Measurements from ENCODE around the gene XDH.

Gene XDH

GRCh38 chr2:31363956-31364750 lies 50.4 kb downstream of the XDH start:
- DNase-seq, result no peak

DNA sequence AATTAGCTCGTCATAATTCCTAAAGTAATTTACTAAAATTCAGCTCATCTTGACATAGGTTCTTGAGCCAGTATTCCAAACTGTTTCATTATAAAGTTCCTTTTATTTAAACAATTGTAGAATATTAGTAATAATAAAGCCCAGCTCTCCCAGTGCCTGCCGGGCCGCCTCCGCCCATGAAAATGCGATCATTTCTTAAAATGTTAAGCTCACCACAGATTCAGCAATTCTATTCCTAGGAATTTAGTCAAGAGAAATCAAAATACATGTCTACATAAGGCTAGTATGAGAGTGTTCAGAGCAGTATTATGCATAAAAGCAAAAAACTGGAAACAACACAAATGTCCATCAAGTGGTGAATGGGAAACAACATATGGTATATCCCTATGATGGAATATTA lies 52.0 kb downstream of the XDH start:
- no peak for DNase-seq

DNA sequence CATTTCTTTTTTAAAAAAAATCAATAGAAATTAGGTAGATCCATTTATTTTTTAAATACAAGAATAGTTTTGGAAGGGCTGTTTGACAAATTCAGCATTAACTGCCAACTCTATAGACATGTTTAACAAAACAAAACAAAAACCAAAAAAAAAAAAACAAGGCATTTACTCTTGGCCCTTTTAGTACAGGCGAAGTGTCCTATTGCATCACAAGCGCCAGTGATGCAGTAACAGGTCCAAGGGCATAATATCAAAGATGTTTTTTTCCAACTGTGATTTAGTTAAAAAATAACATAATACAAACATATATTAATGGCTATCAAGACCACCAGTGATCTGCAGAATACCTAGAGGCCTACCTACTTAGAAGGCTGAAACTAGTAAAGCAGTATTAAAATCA lies 55.3 kb downstream of the XDH start:
- DNase-seq, result no peak

DNA sequence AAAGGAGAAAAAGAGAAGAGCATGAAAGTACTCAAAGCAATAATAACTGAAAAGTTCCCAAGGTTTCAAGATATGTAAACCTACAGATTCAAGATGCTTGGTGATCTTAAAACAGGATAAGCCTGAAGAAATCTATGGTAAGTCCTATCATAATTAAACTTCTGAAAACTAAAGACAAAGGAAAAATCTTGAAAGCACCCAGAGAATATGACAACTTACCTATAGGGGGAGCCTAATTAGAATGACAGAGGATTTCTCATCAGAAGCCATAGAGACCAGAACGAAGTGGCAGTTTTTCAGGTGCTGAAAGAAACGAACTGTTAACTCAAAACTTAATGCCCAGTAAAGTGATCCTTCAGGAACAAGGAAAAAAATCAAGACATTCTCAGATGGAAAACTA lies 59.7 kb downstream of the XDH start:
- no peak for DNase-seq

GRCh38 chr2:31353179-31353578 lies 61.4 kb downstream of the XDH start:
- DNase-seq, result no peak

- DNase-seq, result no peak
Observed at GRCh38 chr2:31349684-31350083, 64.9 kb downstream of the XDH start.

- no peak for DNase-seq
Observed at GRCh38 chr2:31349160-31349559, 65.4 kb downstream of the XDH start.

GRCh38 chr2:31348618-31349017 lies 65.9 kb downstream of the XDH start:
- no peak for DNase-seq

- no peak for DNase-seq
Observed at GRCh38 chr2:31347750-31348149, 66.8 kb downstream of the XDH start.

DNA sequence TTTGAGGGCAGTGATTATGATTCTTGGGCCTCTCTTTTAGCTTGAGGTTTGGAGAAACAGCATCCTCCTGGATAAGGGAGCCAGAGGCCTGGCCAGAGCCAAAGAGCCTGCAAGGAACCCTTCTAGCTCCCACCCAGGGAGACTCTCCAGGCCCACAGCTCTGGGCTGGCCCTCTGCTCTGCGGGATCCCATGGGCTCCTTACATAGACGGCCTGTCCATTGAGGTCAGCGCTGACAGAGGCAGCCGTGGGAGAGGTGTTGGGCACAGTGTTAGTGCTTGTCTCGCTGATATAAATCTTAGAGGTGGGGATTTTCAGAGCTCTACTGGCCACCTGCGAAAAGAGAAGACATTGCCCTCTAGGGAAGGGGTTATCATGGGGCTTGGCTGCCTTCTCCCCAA lies 67.2 kb downstream of the XDH start:
- no peak for DNase-seq

GRCh38 chr2:31344447-31344846 lies 70.1 kb downstream of the XDH start:
- DNase-seq, result no peak

GRCh38 chr2:31341351-31341750 lies 73.2 kb downstream of the XDH start:
- no peak for DNase-seq

- DNase-seq, result no peak
Observed at GRCh38 chr2:31339696-31340095, 74.8 kb downstream of the XDH start.

DNA sequence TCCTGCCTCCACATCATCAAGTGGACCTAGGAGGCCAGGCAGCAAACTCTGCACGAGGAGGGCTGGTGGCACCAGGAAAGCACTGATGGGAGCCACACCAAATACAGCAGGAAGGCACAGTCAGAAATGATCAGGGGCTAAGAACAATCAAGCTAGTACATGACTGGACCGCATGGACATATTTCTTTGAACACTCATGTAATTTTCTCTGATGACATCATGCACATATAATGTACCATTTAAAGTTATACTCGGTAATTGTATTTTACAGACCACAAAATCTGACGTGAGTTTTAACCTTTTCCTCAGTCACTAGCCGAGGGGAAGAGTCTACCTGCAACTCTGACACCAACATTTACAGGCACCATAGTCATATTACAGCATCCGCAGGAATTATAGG lies 76.7 kb downstream of the XDH start:
- no peak for DNase-seq

DNA sequence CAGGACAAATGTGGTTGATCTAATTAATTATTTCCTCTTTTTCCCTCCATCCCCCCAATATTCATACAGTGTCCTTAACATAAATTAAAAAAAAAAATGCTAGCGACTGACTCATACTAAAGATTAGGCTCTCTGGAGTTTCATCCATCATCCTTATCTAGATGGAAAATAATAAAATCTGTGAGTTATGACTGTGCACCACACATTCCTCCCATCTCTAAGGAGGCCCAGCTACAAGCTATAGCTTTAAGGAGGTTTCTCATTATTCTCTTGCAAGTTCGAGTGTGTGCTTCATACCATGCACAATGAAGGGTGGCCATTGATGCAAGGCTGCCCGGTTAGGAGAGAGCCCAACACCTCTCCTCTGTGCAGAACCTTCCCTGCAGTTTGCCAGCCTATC lies 77.3 kb downstream of the XDH start:
- DNase-seq, result no peak

GRCh38 chr2:31335921-31336585 lies 78.5 kb downstream of the XDH start:
- no peak for DNase-seq

DNA sequence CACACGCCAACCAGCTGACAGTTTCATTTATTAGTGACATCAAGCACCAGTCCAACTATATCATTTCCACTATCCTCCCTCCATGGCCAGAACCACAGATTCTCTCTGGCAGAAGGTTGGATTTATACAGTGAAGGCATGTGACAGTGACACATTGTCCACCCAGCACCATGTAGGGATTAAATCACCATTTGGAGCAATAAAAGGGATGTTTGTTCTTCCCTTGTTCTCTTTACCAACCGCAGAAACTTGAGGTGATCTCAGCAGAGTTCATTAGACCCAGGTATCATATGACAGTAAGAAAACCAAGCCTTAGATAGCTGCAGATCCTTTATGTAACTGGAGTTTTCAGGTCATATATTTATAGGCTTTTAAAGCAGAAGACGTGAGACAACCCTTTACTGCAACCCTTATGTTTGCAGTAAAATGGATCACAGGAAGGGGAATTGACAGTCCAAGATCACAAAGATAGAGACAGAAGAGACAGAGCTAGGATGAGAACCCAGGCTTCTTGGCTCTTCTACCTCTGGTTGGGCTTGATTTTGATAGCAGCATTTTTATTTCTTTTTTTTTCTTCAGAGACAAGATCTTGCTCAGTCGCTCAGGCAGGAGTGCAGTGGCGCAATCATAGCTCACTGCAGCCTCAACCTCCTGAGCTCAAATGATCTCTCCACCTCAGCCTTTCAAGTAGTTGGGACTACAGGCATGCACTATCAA lies 80.1 kb downstream of the XDH start:
- no peak for DNase-seq

DNA sequence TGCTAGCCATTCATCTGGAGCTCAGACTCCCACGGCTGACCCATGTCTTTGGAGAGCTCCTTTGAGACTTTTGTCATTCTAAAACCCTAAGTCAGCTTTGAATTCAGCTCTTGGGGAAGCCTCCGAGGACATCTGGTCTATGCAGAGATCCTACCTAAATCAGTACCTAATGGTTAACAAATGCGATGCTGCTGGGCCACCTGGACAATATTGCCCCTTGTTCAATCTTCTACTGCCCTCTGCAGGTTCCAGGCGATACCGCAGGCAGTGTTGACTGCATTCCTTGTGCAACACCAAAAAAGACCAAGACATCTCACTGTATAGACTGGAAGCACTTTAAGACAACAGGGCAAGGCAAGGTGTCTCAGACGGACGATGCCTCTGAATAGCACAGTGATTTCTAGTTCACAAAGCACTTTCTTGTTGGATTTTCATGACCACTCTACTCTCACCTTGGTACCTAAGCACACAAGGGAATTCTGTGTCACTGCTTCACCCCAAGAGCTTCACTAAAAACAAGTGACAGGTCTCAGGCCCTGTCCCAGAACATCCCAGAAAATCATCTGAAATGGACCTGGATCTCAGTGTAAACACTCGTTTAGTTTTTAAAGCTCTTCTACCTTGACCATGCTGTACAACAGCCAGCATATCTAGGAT lies 80.9 kb downstream of the XDH start:
- peak; percentile 42 to 45 for DNase-seq

DNA sequence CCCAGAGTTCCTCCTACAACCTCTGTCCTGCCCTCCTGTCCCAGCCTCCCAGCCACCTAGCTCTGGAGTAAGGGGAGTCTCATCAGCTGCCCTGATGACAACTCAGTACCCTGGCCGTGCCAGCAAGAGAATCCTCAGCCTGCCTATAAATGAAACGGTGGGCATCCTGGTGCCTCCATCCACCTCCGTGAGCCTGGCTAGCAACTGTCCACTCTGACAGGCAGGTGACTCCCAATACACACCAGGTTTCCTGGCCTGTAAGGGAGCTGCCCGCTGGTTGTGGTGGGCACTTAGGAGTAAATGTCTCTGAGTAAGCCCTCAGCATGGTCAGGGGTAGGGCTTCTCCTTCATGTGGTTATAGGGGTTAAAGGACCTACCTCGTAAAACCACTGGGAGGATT lies 81.5 kb downstream of the XDH start:
- DNase-seq, result no peak

GRCh38 chr2:31332521-31332920 lies 82.0 kb downstream of the XDH start:
- no peak for DNase-seq

DNA sequence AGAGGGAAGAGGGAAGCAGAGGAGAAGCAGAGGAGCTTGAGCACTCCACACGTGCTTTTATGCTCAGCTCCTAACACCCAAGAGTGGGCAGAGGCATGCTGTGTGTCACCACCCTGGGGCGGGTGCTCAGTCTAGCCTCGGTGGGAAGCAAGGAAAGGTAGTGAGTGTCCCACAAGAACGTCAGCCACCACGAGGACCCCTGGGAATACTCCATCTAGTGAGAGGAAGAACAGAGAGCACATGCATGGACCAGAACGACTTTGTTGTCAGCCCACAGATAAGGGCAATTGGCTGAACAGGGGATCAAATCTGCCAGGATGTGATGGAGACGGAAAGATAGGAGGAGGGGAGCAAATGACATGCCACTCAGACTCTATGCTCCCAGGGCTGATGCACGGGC lies 83.4 kb downstream of the XDH start:
- DNase-seq, result no peak

DNA sequence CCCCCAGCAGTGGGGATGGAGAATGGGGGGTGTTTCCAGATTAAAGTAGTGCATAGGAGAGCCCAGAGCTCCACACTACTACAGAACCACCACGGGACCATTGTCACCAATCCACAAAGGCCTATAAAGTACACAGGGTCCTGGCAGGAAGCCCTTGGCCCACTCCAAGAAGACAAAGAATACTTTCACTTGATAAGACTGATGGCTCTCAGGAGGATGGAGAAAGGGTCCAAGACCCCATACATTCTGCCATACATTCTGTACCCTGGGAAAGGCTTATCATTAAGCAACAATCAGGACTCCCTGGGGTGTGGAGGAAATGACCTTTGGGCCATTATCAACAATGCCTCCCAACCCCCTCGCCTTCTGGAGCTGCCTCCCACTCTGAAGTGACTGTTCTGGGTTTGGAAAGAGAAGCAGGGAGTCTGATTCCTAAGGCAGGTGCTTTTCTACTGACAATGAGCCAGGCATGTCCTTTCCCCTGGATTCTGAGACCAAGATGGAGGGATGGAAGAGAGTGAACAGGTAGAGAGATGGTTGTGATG lies 85.4 kb downstream of the XDH start:
- DNase-seq, result no peak

DNA sequence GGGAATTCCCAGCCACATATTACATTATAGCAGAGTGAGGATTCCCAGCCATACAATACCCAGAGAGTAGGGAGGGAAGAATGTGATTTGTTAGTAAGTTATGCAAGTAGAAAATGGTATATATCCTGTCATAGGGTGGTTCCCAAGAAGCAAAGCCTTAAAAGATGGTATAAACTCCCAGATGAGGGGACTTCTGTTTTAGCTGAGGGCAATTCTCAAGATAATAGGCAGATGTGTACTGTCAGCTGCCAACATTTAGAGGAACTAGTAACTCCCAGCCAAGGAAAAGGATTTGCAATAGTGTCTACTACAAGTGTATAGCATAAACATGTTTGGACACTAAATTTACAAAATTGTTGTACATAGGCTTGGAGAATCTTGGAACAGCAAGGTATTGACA lies 86.5 kb downstream of the XDH start:
- DNase-seq, result peak in 1 of 2 donors; percentile 26

All from bone marrow (tissue), 2 donors.